Activated B cell treated with CpG ODN at 0.5 μM for 24 hours (primary cell): Measurements from ENCODE around the gene DAB1. TPM values are rescaled to one million over a fixed set of nuclear protein-coding genes. Genes with fewer than 3 reads are reported as not detected.

Experiments used
- ATAC-seq: fragments of 200-7000 bp; cut with Tn5 transposase; one replicate; pipeline ENCODE4 v1.10.0; 2021; ENCODE audit warnings: low read depth, mild to moderate bottlenecking, moderate library complexity
- CTCF ChIA-PET: fragments of 350-600 bp; sonication (Branson Sonifier 250); formaldehyde crosslinking; loops from one replicate; lab custom pipeline; 2021; ENCODE audit warnings: antibody characterized with exemption; lab: Charles Lee
- POLR2A ChIA-PET: fragments of 350-600 bp; sonication (Branson Sonifier 250); formaldehyde crosslinking; loops from one replicate; lab custom pipeline; 2021; ENCODE audit warnings: antibody characterized with exemption; lab: Charles Lee
- DNase-seq: peaks from one replicate; pipeline ENCODE4 v3.0.0; 2022
- H3K27ac Mint-ChIP-seq: one replicate; pipeline ENCODE4 v1.8.0; 2020; ENCODE audit warnings: mixed read lengths
- H3K27me3 Mint-ChIP-seq: one replicate; pipeline ENCODE4 v1.8.0; 2021; ENCODE audit warnings: mixed read lengths
- H3K36me3 Mint-ChIP-seq: one replicate; pipeline ENCODE4 v1.8.0; 2021; ENCODE audit warnings: low read depth, mixed read lengths
- H3K4me1 Mint-ChIP-seq: one replicate; pipeline ENCODE4 v1.8.0; 2021; ENCODE audit warnings: mixed read lengths
- H3K4me3 Mint-ChIP-seq: one replicate; pipeline ENCODE4 v1.8.0; 2020; ENCODE audit warnings: mild to moderate bottlenecking, mixed read lengths
- H3K9me3 Mint-ChIP-seq: one replicate; pipeline ENCODE4 v1.8.0; 2020; ENCODE audit warnings: mixed read lengths
- intact Hi-C: fragments of 100-400 bp; cut with micrococcal nuclease; formaldehyde crosslinking; loops from one replicate; pipeline ENCODE4 v1.15.1; 2024
- total RNA-seq: library from RNA; stranded (reverse); gene quantifications from 2 replicates; pipeline ENCODE4 v1.2.3, GENCODE V29; 2022
- TF ChIP-seq, protein P1 (sequence below): fragments of 200-600 bp; IDR thresholded peaks from one replicate; pipeline ENCODE4 v1.8.0; 2022; ENCODE audit warnings: antibody characterized with exemption, mild to moderate bottlenecking

The DAB1 gene
- not detected in 2 replicates for total RNA-seq

GRCh38 chr1:57423656-57424211 lies at the start of gene DAB1:
TSS of gene DAB1 (minus strand) at chr1:57424060. CDS start at chr1:57291030, 133,030 bp downstream.
- peaks cover 56% of the 10 kb centered on the region for H3K27me3 Mint-ChIP-seq
- intact Hi-C loops = no loop called here
- POLR2A ChIA-PET = no interaction called here
- TF ChIP-seq, protein P1, sequence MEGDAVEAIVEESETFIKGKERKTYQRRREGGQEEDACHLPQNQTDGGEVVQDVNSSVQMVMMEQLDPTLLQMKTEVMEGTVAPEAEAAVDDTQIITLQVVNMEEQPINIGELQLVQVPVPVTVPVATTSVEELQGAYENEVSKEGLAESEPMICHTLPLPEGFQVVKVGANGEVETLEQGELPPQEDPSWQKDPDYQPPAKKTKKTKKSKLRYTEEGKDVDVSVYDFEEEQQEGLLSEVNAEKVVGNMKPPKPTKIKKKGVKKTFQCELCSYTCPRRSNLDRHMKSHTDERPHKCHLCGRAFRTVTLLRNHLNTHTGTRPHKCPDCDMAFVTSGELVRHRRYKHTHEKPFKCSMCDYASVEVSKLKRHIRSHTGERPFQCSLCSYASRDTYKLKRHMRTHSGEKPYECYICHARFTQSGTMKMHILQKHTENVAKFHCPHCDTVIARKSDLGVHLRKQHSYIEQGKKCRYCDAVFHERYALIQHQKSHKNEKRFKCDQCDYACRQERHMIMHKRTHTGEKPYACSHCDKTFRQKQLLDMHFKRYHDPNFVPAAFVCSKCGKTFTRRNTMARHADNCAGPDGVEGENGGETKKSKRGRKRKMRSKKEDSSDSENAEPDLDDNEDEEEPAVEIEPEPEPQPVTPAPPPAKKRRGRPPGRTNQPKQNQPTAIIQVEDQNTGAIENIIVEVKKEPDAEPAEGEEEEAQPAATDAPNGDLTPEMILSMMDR = no peak
- H3K4me3 Mint-ChIP-seq = no peak within 1 kb of the TSS
- no peaks in the 10 kb centered on the region for H3K36me3 Mint-ChIP-seq
- CTCF ChIA-PET = no interaction called here
- no peak within 1 kb of the TSS for H3K27ac Mint-ChIP-seq
- DNase-seq (no peak), ATAC-seq (no peak)
- H3K9me3 Mint-ChIP-seq = peaks cover 3% of the 10 kb centered on the region
- H3K4me1 Mint-ChIP-seq = peaks cover 2% of the 10 kb centered on the region

DNA sequence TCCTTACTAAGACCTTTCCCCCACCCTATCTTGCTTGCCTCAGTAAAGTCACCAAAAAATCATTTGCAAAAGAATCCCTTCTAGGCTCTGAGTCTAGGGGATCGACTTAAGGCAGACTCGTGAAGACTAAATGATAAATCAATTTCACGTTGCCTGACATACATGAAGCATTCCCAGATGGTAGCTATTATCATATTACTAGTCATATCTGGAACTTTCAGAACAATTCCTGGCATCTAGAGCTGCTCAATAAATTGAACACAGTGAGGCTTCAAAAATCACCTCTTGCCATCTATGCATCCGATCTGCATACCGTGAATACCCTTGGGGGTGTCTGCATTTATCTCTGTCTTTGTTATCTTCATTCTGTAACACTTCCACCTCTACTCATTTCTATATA lies 49.6 kb upstream of the DAB1 start:
- Mint-ChIP-seq H3K4me3 (no peak overlapping the region), H3K27ac (no peak overlapping the region), H3K36me3 (no peaks in the 10 kb centered on the region), H3K27me3 (no peaks in the 10 kb centered on the region), H3K4me1 (no peaks in the 10 kb centered on the region), H3K9me3 (no peaks in the 10 kb centered on the region)
- DNase-seq (no peak), ATAC-seq (no peak)
- intact Hi-C loops = no loop called here
- ChIA-PET POLR2A (no interaction called here), CTCF (no interaction called here)
- TF ChIP-seq, protein P1 = no peak

- TF ChIP-seq, protein P1 = no peak
- H3K9me3 Mint-ChIP-seq = no peaks in the 10 kb centered on the region
- ChIA-PET CTCF (no interaction called here), POLR2A (no interaction called here)
- no peaks in the 10 kb centered on the region for H3K27me3 Mint-ChIP-seq
- intact Hi-C loops = no loop called here
- ATAC-seq = no peak
- no peak overlapping the region for H3K27ac Mint-ChIP-seq
- no peaks in the 10 kb centered on the region for H3K36me3 Mint-ChIP-seq
- no peak for DNase-seq
- no peak overlapping the region for H3K4me3 Mint-ChIP-seq
- H3K4me1 Mint-ChIP-seq = no peaks in the 10 kb centered on the region
Measured at GRCh38 chr1:57471995-57472394, 48.1 kb upstream of the DAB1 start.

GRCh38 chr1:57470036-57470435 lies 46.2 kb upstream of the DAB1 start:
- POLR2A ChIA-PET = no interaction called here
- Mint-ChIP-seq H3K36me3 (no peaks in the 10 kb centered on the region), H3K9me3 (no peaks in the 10 kb centered on the region), H3K27ac (no peak overlapping the region), H3K4me3 (no peak overlapping the region), H3K4me1 (no peaks in the 10 kb centered on the region), H3K27me3 (no peaks in the 10 kb centered on the region)
- DNase-seq (no peak), ATAC-seq (no peak)
- CTCF ChIA-PET = no interaction called here
- TF ChIP-seq, protein P1 = no peak
- intact Hi-C loops = no loop called here

- Mint-ChIP-seq H3K9me3 (no peaks in the 10 kb centered on the region), H3K36me3 (no peaks in the 10 kb centered on the region), H3K27ac (no peak overlapping the region), H3K4me1 (no peaks in the 10 kb centered on the region), H3K4me3 (no peak overlapping the region), H3K27me3 (peaks cover 3% of the 10 kb centered on the region)
- ChIA-PET POLR2A (no interaction called here), CTCF (no interaction called here)
- intact Hi-C loops = no loop called here
- no peak for DNase-seq
- ATAC-seq = no peak
- TF ChIP-seq, protein P1 = no peak
Measured at GRCh38 chr1:57468641-57469523, 45.0 kb upstream of the DAB1 start.
